WTC11 (cell line): Measurements from ENCODE around the gene BCAR3. TPM values are rescaled to one million over a fixed set of nuclear protein-coding genes. Genes with fewer than 3 reads are reported as not detected.

Source experiments
- ATAC-seq: fragments of 200-7000 bp; cut with Tn5 transposase; 2 replicates; pipeline ENCODE4 v1.10.0; 2021; ENCODE audit warnings: mild to moderate bottlenecking, moderate library complexity
- CTCF ChIA-PET: fragments of 300-600 bp; sonication (Branson Sonifier 250); formaldehyde crosslinking; loops from one replicate; lab custom pipeline; 2021; ENCODE audit warnings: antibody characterized with exemption; lab: Charles Lee
- POLR2A ChIA-PET: fragments of 350-600 bp; sonication (Branson Sonifier 250); formaldehyde crosslinking; loops from one replicate; lab custom pipeline; 2021; ENCODE audit warnings: antibody characterized with exemption; lab: Charles Lee
- DNase-seq: peaks from one replicate; pipeline ENCODE4 v3.0.0; 2021; ENCODE audit warnings: low spot score
- H3K27ac Mint-ChIP-seq: 2 replicates; pipeline ENCODE4 v1.8.0; 2021; ENCODE audit warnings: mixed read lengths
- H3K27me3 Mint-ChIP-seq: 2 replicates; pipeline ENCODE4 v1.8.0; 2021; ENCODE audit warnings: low read depth, mild to moderate bottlenecking, moderate library complexity, mixed read lengths
- H3K36me3 Mint-ChIP-seq: 2 replicates; pipeline ENCODE4 v1.8.0; 2021; ENCODE audit warnings: mixed read lengths
- H3K4me1 Mint-ChIP-seq: 2 replicates; pipeline ENCODE4 v1.8.0; 2022; ENCODE audit warnings: mixed read lengths
- H3K4me3 Mint-ChIP-seq: 2 replicates; pipeline ENCODE4 v1.8.0; 2021; ENCODE audit warnings: mild to moderate bottlenecking, moderate library complexity, mixed read lengths
- H3K9me3 Mint-ChIP-seq: 2 replicates; pipeline ENCODE4 v1.8.0; 2021; ENCODE audit warnings: mixed read lengths
- ATF1 ChIP-seq: sonication (generic); formaldehyde crosslinking; IDR thresholded peaks from 2 replicates; pipeline ENCODE4 v1.8.1; 2023; ENCODE audit warnings: mild to moderate bottlenecking, moderate library complexity, missing genetic modification reagents
- CREB1 ChIP-seq: sonication (generic); formaldehyde crosslinking; IDR thresholded peaks from 2 replicates; pipeline ENCODE4 v1.8.0; 2023; ENCODE audit warnings: mild to moderate bottlenecking, missing genetic modification reagents
- FOXK1 ChIP-seq: sonication (generic); formaldehyde crosslinking; IDR thresholded peaks from 2 replicates; pipeline ENCODE4 v1.8.0; 2022; ENCODE audit warnings: mild to moderate bottlenecking, moderate library complexity, missing genetic modification reagents
- NR1H2 ChIP-seq: sonication (generic); formaldehyde crosslinking; IDR thresholded peaks from 2 replicates; pipeline ENCODE4 v1.9.0; 2021; ENCODE audit warnings: mild to moderate bottlenecking, moderate library complexity, missing genetic modification reagents
- NR3C1 ChIP-seq: sonication (generic); formaldehyde crosslinking; conservative IDR thresholded peaks from 2 replicates; pipeline ENCODE4 v1.8.1; 2023; ENCODE audit warnings: low read depth, mild to moderate bottlenecking, missing genetic modification reagents
- SMAD4 ChIP-seq: sonication (generic); formaldehyde crosslinking; IDR thresholded peaks from 2 replicates; pipeline ENCODE4 v1.8.0; 2022; ENCODE audit warnings: mild to moderate bottlenecking, missing genetic modification reagents
- ZBTB21 ChIP-seq: sonication (generic); formaldehyde crosslinking; IDR thresholded peaks from 2 replicates; pipeline ENCODE4 v1.8.1; 2023; ENCODE audit warnings: mild to moderate bottlenecking, missing genetic modification reagents, borderline replicate concordance
- ZNF416 ChIP-seq: fragments of 250-450 bp; sonication (Bioruptor Pico); IDR thresholded peaks from 2 replicates; pipeline ENCODE4 v1.9.0; 2021; ENCODE audit warnings: mild to moderate bottlenecking, inconsistent platforms
- total RNA-seq: library from RNA; stranded (reverse); gene quantifications from 3 replicates; pipeline ENCODE4 v1.2.3, GENCODE V29; 2021
- TF ChIP-seq, protein P1 (sequence below): sonication (generic); formaldehyde crosslinking; IDR thresholded peaks from 2 replicates; pipeline ENCODE4 v1.8.0; 2022; ENCODE audit warnings: missing genetic modification reagents
- TF ChIP-seq, protein P2 (sequence below): sonication (generic); formaldehyde crosslinking; IDR thresholded peaks from 2 replicates; pipeline ENCODE4 v1.8.1; 2023; ENCODE audit warnings: mild to moderate bottlenecking, missing genetic modification reagents
- TF ChIP-seq, protein P3 (sequence below): fragments of 250-450 bp; sonication (Bioruptor Pico); IDR thresholded peaks from 2 replicates; pipeline ENCODE4 v1.9.0; 2021; ENCODE audit warnings: moderate library complexity, mild to moderate bottlenecking, inconsistent platforms, borderline replicate concordance
- TF ChIP-seq, protein P4 (sequence below): sonication (generic); formaldehyde crosslinking; IDR thresholded peaks from 2 replicates; pipeline ENCODE4 v1.8.0; 2023; ENCODE audit warnings: missing genetic modification reagents, mild to moderate bottlenecking, borderline replicate concordance
- TF ChIP-seq, protein P5 (sequence below): sonication (generic); formaldehyde crosslinking; IDR thresholded peaks from 2 replicates; pipeline ENCODE4 v1.8.0; 2023; ENCODE audit warnings: missing genetic modification reagents
- TF ChIP-seq, protein P6 (sequence below): fragments of 250-450 bp; sonication (Bioruptor Pico); conservative IDR thresholded peaks from 2 replicates; pipeline ENCODE4 v1.9.0; 2021; ENCODE audit warnings: mild to moderate bottlenecking
- TF ChIP-seq, protein P7 (sequence below): fragments of 250-450 bp; sonication (Bioruptor Pico); IDR thresholded peaks from 2 replicates; pipeline ENCODE4 v1.8.0; 2021; ENCODE audit warnings: mild to moderate bottlenecking

Gene BCAR3
- total RNA-seq, 1 experiment from 2014 or later: 14.8 TPM

DNA sequence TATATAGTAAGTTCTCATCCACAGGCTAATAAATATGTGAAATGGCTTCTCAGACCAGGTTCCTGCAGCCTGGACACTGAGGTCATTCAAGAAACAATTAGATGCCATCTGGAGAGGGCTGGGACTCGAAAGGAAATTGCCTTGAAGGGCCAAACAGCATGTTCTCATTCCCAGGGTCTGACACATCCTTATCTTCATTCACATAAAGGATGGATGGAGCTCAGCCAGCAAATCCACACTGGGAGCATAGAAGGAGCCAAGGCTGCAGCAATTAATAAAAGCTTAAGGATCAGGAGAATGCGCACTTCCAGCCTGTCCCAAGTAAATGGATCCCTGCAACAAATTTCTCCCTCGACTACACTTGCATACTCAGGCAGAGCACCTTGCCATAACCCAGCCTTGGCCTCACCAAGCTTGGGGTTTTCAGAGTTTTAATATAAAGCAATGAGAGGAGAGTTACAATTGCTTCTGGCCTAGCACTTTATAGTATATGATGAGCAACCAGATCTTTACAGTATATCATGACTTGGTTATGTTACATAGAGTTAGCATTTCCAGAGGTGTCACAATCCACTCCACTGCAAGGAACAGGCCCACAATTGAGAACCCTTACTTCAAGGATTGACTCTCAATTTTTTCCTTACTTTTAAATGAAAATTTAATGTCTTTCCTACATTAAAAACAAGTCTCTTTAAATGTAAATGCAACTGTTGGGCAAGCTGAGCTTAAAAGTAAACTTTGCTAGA, 55.9 kb downstream of the BCAR3 start (continued):
- TF ChIP-seq, protein P1, sequence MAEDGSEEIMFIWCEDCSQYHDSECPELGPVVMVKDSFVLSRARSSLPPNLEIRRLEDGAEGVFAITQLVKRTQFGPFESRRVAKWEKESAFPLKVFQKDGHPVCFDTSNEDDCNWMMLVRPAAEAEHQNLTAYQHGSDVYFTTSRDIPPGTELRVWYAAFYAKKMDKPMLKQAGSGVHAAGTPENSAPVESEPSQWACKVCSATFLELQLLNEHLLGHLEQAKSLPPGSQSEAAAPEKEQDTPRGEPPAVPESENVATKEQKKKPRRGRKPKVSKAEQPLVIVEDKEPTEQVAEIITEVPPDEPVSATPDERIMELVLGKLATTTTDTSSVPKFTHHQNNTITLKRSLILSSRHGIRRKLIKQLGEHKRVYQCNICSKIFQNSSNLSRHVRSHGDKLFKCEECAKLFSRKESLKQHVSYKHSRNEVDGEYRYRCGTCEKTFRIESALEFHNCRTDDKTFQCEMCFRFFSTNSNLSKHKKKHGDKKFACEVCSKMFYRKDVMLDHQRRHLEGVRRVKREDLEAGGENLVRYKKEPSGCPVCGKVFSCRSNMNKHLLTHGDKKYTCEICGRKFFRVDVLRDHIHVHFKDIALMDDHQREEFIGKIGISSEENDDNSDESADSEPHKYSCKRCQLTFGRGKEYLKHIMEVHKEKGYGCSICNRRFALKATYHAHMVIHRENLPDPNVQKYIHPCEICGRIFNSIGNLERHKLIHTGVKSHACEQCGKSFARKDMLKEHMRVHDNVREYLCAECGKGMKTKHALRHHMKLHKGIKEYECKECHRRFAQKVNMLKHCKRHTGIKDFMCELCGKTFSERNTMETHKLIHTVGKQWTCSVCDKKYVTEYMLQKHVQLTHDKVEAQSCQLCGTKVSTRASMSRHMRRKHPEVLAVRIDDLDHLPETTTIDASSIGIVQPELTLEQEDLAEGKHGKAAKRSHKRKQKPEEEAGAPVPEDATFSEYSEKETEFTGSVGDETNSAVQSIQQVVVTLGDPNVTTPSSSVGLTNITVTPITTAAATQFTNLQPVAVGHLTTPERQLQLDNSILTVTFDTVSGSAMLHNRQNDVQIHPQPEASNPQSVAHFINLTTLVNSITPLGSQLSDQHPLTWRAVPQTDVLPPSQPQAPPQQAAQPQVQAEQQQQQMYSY: no peak
- TF ChIP-seq NR3C1 (CRISPR knock-in tag) (no peak), NR1H2 (no peak)
- TF ChIP-seq, all 79 proteins: peak for 0

DNA sequence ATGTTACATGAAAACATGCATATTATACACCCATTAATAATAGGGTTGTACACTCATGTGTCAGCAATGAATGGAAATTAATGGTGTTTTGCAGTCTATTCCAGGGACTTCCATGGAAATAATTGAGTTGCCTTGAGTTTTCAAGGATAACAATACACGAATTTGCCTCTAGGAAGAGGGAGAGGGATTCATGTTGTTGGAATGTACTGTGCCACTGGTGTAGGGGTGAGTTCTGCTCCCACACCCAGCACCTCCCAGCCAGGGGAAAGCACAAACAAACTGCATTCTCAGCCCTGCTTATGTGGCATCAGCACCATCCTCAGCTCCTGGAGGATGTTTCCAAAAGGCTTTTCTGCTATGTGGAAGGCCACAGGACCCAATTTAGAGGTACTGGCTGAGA, 57.8 kb downstream of the BCAR3 start:
- H3K4me1 Mint-ChIP-seq: peaks cover 29% of the 10 kb centered on the region
- H3K36me3 Mint-ChIP-seq: no peaks in the 10 kb centered on the region
- TF ChIP-seq CREB1 (CRISPR knock-in tag) (no peak), ZBTB21 (CRISPR knock-in tag) (no peak), FOXK1 (CRISPR knock-in tag) (no peak), ATF1 (CRISPR knock-in tag) (no peak), SMAD4 (CRISPR knock-in tag) (no peak), ZNF416 (CRISPR knock-in tag) (no peak)
- TF ChIP-seq, protein P2, sequence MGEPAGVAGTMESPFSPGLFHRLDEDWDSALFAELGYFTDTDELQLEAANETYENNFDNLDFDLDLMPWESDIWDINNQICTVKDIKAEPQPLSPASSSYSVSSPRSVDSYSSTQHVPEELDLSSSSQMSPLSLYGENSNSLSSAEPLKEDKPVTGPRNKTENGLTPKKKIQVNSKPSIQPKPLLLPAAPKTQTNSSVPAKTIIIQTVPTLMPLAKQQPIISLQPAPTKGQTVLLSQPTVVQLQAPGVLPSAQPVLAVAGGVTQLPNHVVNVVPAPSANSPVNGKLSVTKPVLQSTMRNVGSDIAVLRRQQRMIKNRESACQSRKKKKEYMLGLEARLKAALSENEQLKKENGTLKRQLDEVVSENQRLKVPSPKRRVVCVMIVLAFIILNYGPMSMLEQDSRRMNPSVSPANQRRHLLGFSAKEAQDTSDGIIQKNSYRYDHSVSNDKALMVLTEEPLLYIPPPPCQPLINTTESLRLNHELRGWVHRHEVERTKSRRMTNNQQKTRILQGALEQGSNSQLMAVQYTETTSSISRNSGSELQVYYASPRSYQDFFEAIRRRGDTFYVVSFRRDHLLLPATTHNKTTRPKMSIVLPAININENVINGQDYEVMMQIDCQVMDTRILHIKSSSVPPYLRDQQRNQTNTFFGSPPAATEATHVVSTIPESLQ (CRISPR knock-in tag): no peak
- TF ChIP-seq, protein P3, sequence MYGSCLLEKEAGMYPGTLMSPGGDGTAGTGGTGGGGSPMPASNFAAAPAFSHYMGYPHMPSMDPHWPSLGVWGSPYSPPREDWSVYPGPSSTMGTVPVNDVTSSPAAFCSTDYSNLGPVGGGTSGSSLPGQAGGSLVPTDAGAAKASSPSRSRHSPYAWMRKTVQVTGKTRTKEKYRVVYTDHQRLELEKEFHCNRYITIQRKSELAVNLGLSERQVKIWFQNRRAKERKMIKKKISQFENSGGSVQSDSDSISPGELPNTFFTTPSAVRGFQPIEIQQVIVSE (CRISPR knock-in tag): no peak
- TF ChIP-seq, protein P4, sequence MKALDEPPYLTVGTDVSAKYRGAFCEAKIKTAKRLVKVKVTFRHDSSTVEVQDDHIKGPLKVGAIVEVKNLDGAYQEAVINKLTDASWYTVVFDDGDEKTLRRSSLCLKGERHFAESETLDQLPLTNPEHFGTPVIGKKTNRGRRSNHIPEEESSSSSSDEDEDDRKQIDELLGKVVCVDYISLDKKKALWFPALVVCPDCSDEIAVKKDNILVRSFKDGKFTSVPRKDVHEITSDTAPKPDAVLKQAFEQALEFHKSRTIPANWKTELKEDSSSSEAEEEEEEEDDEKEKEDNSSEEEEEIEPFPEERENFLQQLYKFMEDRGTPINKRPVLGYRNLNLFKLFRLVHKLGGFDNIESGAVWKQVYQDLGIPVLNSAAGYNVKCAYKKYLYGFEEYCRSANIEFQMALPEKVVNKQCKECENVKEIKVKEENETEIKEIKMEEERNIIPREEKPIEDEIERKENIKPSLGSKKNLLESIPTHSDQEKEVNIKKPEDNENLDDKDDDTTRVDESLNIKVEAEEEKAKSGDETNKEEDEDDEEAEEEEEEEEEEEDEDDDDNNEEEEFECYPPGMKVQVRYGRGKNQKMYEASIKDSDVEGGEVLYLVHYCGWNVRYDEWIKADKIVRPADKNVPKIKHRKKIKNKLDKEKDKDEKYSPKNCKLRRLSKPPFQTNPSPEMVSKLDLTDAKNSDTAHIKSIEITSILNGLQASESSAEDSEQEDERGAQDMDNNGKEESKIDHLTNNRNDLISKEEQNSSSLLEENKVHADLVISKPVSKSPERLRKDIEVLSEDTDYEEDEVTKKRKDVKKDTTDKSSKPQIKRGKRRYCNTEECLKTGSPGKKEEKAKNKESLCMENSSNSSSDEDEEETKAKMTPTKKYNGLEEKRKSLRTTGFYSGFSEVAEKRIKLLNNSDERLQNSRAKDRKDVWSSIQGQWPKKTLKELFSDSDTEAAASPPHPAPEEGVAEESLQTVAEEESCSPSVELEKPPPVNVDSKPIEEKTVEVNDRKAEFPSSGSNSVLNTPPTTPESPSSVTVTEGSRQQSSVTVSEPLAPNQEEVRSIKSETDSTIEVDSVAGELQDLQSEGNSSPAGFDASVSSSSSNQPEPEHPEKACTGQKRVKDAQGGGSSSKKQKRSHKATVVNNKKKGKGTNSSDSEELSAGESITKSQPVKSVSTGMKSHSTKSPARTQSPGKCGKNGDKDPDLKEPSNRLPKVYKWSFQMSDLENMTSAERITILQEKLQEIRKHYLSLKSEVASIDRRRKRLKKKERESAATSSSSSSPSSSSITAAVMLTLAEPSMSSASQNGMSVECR (CRISPR knock-in tag): no peak
- TF ChIP-seq, protein P5, sequence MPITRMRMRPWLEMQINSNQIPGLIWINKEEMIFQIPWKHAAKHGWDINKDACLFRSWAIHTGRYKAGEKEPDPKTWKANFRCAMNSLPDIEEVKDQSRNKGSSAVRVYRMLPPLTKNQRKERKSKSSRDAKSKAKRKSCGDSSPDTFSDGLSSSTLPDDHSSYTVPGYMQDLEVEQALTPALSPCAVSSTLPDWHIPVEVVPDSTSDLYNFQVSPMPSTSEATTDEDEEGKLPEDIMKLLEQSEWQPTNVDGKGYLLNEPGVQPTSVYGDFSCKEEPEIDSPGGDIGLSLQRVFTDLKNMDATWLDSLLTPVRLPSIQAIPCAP (CRISPR knock-in tag): no peak
- TF ChIP-seq, protein P6, sequence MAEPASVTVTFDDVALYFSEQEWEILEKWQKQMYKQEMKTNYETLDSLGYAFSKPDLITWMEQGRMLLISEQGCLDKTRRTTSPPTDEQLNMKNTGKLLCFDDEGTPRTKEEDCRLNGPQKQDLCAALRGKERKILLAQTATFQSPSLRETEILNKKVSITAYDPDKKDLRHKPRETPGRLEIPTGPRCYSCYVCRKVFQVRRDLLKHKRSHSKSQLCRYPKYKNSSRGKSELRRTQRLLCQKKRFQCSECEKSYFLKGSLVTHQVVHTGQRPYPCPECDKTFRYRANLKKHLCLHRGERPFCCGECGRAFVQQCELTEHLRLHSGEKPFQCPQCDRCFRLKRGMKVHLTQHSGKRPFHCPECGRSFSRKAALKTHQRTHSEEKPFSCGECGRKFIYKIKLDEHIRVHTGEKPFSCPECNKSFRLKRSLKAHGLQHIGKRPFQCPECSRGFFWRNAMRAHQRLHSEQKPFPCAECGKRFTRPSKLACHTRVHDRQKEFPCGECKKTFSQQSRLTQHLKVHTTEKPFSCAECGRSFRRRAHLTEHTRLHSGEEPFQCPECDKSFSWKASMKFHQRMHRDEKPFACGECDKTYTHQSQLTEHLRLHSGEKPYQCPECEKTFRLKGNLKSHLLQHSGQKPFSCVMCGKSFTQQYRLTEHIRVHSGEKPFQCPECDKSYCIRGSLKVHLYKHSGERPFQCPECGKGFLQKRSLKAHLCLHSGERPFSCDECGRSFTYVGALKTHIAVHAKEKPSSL (CRISPR knock-in tag): no peak
- TF ChIP-seq, protein P7, sequence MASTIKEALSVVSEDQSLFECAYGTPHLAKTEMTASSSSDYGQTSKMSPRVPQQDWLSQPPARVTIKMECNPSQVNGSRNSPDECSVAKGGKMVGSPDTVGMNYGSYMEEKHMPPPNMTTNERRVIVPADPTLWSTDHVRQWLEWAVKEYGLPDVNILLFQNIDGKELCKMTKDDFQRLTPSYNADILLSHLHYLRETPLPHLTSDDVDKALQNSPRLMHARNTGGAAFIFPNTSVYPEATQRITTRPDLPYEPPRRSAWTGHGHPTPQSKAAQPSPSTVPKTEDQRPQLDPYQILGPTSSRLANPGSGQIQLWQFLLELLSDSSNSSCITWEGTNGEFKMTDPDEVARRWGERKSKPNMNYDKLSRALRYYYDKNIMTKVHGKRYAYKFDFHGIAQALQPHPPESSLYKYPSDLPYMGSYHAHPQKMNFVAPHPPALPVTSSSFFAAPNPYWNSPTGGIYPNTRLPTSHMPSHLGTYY (CRISPR knock-in tag): no peak
- no peak for ATAC-seq
- CTCF ChIA-PET: no interaction called here
- H3K4me3 Mint-ChIP-seq: no peak overlapping the region
- no peaks in the 10 kb centered on the region for H3K27me3 Mint-ChIP-seq
- no peaks in the 10 kb centered on the region for H3K9me3 Mint-ChIP-seq
- no peak for DNase-seq
- POLR2A ChIA-PET: no interaction called here
- no peak overlapping the region for H3K27ac Mint-ChIP-seq
